Stimulated activated CD8-positive, alpha-beta memory T cell treated with anti-CD3 and anti-CD28 coated beads, Interleukin-4, amount 100 ng/mL, for 1 hour (primary cell): ENCODE results near the gene STAT4.

Source experiments
- DNase-seq, 2 donors: peaks; one replicate each; pipeline ENCODE4 v3.0.0-alpha.2; 2020; ENCODE audit warnings: low read depth in 2 of 2, low spot score in 1 of 2

STAT4 gene

DNA sequence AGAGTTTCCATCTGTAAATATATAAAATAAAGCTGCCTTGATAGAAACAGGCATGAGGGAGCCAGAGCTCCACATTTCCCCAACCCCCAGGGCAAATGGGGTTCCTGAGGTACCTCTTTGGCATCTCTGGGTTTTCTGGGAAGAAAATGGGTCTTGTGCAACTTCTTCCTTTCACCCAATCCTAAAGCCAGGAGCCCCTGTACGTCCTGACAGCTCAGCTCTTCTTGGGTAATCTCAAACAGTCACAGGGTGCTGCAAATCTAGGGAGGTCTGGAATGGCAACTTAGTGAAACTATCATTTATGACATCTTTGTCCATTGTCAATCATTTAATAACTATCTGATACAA lies 100.2 kb downstream of the STAT4 start:
- DNase-seq, result no peak

DNA sequence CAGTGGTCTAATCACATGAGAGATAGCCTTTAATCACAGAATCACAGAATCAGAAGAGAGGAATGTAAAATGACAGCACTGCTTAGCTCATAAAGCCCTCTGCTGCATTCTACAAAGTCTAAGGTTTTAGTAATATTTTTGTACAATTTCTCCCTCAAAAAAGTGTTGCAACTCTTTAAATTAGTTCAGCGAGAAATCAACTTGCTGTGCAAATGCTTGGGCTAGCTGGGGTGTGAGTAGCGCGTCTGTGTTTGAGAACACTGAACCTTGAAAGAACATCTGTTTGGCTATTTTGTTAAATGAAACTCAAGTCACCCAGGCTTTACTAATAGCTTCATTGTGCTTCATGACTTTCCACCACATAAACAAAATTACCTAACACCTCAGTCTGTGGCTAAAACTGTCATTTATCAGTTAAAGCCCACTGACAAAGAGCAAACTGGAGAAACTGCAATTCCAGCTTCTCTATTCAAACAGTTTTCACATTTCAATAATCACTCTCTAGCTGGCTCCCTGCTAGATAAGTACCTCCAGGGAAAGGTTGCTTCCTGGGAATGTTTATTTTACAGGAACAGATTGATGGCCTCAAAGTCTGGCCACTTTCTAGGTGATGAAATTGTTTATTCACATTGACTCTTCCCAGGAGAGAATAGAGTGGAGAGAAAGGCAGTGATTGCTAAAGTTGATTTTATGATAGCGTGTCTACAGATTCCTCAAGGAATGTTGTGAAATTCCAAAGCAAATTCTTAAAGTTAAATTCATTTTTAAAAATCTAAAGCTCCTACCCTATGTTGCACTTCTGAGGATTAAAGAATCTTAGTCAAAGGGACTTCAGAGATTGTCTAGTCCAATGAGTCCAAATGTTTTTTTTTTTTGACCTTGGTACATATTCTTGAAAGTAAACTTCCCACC lies 100.8 kb downstream of the STAT4 start:
- DNase-seq, result no peak

DNA sequence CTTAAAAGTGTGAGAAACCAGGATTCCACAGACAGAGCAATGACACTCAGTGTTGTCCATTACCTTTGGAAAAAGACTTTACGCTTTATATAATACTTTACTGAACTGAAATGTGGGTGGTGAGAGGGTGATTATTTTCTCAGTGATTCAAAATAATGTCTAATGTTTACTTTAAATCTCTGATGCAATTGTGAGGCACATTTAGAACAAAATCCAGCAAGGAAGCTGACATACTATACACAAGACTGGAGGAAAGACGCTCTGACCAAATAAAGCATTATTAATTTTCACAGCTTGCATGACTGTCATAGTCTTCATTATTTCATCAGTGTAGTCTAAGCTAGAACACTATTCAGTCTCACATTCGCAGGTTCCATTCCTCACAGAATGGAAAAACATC lies 102.7 kb downstream of the STAT4 start:
- no peak for DNase-seq

GRCh38 chr2:191045141-191045540 lies 105.7 kb downstream of the STAT4 start:
- no peak for DNase-seq

DNA sequence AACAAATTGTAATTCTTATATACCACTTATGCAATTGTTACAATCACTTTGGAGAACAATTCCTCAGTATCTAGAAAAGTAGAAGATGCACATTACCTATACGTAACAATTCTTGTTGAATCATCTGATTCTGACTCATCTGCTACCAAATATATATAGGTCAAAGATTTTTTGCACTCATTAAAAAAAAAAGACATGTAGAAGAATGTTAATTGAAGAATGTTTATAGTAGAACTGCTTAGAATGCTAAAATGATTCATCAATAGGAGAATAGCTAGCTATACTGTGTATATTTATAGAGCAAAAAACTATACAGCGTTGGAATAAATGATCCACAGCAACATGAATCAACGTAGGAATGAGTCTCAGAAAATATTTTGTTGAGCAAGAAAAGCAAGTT lies 107.4 kb downstream of the STAT4 start:
- DNase-seq, result no peak

DNA sequence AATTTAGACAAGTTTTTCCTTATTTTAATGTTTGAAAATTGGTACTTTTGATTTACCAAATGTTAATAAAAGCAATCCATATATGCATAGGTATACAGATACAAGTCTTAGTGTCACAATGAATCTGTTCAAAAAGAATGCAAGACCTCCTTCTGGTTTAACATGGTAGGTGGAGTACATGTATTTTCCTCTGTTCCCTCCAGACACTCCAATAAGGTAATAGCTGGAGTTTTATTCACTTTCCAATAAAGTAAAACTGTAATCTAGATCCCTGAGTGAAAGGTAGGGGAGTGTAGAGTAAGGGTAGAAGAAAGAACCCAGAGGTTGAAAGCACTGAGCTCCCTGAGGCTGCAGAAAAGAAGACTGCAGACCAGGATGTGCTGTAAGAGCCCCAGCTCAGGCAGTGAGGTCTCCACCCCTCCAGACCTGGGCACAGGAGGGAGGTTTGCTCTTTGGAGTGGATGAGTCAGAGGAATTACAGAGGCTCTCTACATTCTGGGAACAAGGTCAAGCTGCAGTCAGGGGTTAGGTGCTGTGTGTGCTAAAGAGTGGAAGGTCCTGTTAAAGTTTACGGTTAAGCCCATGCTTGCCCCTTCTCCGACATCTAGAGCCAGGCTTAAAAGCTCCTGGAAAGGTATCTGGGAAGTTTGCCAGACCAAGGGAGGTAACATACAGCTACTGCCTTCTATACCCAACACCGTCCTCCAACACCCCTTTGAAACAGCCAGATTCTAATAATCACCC lies 109.2 kb downstream of the STAT4 start:
- DNase-seq, result no peak

DNA sequence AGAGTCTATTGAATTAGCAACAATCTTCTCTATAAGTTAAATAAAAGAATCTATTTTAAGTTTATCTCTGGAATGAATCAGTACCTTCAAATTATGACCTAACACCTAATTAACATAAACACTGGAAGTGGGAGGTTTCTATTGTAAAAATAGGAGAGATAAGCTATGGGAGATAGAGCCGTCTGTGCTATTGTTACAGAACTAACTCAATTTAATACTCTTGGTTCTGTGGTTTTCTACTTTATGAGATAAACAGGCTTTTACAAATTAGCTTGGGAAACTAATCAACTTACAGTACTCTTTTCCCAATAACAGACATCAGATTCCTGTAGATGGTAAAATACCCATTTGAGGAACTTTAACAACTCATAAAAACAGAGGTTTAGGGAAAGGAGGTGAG lies 111.2 kb downstream of the STAT4 start:
- no peak for DNase-seq

DNA sequence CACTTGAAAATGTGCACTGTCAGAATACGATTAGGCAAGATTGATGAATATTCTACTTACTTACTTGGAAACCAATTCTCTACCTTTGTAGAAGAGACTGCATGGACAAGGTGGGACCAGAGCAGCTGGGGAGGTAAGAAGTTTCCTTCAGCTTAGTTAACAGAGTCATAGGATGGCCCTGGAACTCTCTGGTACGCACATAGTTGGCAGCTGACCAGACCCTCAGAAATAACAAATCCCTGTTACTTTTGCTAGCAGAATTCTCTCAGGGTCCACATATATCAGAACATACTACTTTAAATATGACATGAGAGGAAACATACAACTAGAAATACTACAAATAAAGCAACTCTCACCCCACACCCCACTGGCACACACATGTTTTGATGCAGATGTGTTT lies 112.1 kb downstream of the STAT4 start:
- DNase-seq, result no peak

GRCh38 chr2:191038241-191038725 lies 112.5 kb downstream of the STAT4 start:
- DNase-seq, result no peak

- DNase-seq, result no peak
These were observed 113.4 kb downstream of the STAT4 start for GRCh38 chr2:191037351-191037750.

GRCh38 chr2:191036363-191036762 lies 114.4 kb downstream of the STAT4 start:
- DNase-seq, result no peak

DNA sequence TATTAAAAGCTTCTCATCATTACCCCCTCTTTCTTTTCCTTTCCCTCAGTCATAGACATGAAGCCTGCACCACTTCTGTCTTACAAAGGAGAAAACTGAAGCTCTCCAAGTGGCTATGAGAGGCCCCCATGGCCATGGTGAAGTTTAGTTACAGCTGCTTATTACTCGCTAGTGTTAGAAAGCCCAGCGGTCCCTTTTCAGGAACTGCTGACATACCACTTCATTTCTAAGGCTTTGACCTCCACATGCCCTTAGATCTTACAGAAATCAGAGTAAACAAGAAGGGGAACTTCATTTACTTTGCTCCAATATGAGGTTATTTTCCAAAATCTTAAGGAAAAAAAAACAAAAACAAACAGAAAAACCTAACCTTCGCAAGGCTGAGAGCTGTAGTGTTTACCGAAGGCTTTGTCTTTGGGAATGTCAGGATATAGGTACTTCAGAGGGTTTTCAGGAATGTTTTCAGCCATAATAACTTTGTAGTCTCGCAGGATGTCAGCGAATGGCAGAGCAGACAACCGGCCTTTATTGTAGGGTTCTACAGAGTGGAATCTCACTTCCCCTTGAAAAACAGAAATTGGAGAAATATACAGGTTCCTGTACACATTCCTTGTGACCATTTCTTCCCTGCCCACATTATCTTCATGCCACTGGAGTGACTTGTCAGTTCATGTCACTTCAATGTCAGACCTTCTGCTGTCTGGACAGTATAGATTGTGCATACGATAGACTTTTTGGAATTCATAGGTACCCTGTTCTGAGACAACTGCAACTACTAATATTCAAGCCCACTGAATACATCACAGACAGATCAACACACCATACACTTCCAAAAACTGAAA lies 118.0 kb downstream of the STAT4 start:
- no peak for DNase-seq

DNA sequence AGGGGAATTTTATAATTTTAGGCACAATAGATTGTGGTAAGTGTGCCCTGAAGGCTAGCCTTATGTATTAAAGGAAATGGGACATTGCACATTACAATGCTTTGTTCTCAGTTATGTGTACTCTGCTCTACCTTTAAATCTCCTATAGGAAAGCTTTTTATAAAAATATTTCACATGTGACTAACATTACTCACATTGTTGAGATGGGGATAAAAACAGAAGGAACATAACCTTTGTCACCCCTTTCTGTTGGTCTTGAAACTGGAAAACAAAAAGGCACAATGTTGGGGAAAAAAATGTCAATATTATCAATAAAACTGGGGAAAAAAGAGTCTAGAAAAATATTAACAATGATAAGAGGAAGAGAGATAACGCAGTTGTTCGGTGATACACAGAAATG lies 119.5 kb downstream of the STAT4 start:
- no peak for DNase-seq

DNA sequence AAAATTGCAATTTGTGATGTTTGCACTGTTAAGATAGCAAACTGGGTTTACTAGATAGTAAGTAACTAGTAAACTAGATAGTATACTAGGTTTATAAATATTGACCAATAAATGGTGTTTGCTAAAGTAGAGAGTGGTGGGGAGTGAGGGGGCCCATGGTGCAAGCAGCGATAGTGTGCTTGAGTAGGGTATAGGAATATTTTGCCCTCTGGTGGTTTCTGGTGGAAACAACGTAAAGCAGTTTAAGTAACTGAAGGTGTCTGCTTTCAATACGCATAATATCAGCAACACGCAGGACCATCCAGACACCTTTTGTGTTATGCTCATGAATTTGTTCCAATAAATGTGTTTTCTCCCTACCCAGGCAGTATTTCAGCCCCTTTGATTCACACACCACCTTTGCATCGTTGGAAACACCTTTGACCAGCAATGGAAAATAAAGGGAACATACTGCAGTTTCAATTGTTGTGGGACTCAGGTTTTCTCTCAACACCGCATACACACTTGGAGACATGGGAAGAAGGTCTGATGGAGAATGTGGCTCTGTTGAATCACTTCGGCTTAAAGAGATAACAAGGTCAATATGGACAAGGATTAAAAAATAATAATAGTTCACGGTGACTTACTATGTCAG lies 120.2 kb downstream of the STAT4 start:
- no peak for DNase-seq

DNA sequence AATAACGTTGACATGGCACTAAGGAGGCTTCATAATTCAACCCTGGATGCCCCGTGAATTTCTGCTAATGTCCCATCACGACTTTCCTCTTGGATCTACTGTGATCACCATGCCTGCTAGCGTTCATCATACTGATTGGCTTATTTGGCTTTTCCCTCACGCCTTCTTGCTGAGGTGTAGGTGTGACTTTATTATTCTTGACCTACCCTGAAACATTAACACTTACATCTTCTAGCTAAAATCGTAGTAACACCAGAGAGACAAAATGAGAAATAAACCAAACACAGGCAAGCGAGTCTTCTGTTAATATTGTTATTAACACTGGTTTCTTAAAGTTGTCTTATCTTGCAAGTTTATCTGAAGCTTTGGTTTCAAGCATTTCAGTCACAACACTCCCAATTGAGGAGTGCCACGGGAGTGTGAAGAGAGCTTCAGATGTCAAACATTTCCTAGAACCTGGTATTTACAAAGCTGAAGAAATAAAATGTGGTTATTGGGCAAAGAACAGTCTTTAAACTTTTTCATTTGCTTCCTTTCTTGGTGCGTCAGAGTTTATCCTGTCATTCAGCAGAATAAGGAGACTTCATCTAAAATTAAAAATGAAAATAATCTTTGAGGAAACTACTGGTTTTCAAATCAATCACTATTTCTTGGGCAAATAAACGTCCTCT lies 121.4 kb downstream of the STAT4 start:
- no peak for DNase-seq

DNA sequence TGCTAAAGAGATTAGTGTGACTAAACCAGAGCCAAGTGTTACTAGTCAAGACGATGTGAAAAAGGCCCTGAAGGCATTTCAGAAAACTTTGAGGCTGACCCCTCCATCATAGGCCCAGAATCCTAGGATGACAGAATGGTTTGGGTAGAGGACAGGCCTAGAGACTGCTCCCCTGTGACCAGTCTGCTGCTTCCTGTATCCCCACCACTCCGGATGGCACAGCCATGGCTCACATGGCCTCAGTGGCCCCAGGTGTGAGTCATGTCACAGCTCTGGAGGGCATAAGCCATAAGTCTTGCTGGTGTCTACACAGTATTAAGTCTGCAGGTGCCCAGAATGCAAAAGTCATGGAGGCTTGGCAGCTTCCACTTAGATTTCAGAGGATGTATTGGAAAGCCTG lies 124.4 kb downstream of the STAT4 start:
- DNase-seq, result no peak

DNA sequence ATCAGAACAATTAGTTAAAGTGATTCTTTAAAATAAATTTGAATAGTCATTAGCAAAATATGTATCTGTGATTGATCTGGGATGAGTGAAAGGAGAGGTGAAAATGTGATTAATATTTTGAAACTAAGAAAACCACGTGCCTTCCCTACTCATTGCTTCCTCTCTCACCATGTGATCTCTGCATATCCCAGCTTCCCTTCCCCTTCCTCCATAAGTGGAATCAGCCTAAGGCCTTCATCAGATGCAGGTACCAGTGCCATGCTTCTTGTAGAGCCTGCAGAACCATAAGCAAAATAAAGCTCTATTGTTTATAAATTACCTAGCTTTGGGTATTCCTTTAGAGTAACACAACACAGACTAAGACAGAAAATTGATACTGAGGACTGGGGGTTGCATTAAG lies 125.7 kb downstream of the STAT4 start:
- no peak for DNase-seq

- DNase-seq, result no peak
These were observed 127.5 kb downstream of the STAT4 start for GRCh38 chr2:191023235-191023679.

- no peak for DNase-seq
These were observed 129.9 kb downstream of the STAT4 start for GRCh38 chr2:191020742-191021381.

DNA sequence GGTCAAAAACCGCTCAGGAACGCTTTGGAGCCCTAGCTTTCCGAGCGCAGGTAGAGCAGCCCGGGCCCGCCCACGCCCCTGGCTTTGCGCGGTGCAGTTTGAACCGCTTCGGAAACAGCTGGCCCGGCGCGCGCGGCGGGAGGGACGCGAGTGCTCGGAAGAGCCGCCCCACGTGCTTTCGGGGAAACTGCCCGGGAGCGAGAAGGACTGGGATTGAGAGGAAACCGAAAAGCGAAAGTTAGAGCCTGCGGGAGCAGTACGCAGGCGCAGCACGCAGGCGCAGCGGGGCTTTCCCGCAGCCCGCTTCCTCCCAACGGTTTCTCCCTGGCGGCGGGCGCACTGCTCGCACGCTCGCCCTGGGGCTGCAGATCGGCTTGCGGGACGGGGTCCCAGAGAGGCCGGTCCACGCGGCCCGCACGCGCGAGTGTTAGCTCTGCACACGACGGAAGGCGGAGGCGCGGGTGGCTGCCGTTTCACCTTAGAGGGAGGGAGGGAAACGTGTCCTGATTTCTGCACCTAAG lies 130.5 kb downstream of the STAT4 start:
- DNase-seq, result peak; percentile 72 to 84
